ENCODE data around the gene RMND1.

DNA sequence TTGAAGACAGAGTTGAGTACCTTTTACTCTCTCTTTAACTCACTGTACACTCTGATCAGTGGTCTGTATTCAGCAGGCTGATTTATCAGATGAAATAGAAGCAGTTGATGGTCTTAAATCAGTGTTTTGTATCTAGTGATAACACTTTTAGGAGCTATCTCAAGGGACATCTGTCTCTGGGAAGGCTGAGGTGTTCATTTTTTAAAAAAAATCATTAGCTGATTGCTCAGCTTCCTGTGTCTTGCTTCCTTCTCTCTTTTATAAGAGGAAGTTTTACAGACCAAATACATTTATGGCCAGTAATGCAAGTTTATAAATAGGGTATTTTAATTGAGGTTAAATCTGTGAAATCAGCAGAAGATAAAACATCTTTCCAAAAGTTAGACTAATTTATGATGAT lies 29.9 kb upstream of the RMND1 start:
- TF ChIP-seq, protein P1, sequence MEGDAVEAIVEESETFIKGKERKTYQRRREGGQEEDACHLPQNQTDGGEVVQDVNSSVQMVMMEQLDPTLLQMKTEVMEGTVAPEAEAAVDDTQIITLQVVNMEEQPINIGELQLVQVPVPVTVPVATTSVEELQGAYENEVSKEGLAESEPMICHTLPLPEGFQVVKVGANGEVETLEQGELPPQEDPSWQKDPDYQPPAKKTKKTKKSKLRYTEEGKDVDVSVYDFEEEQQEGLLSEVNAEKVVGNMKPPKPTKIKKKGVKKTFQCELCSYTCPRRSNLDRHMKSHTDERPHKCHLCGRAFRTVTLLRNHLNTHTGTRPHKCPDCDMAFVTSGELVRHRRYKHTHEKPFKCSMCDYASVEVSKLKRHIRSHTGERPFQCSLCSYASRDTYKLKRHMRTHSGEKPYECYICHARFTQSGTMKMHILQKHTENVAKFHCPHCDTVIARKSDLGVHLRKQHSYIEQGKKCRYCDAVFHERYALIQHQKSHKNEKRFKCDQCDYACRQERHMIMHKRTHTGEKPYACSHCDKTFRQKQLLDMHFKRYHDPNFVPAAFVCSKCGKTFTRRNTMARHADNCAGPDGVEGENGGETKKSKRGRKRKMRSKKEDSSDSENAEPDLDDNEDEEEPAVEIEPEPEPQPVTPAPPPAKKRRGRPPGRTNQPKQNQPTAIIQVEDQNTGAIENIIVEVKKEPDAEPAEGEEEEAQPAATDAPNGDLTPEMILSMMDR (IDR thresholded peaks at IDR 0.05) = no peak
- TF ChIP-seq POLR2A (IDR thresholded peaks at IDR 0.05) = no peak

Measured in thyroid gland (tissue), 4 donors.